Spleen (tissue), 13 donors: ENCODE data around the gene PRR20A. TPM values are rescaled to one million over a fixed set of nuclear protein-coding genes. Genes with fewer than 3 reads are reported as not detected.
"Not testable (repeated sequence)": the region's sequence is repeated elsewhere in the genome, so short reads cannot be mapped to it uniquely, and the experiment has no call there.

Source experiments
- DNase-seq: peaks from one replicate; pipeline ENCODE4 v3.0.0-alpha.2; 2020
- H3K27ac ChIP-seq, 8 donors: fragments of 200-600 bp; sonication (generic) in 7 of 8; 1 replicate in 4 of 8; 2 replicates in 4 of 8; pipeline versions ENCODE4 v1.5.0 to v1.8.0; 2016 to 2021; ENCODE audit warnings: inconsistent platforms in 4 of 8, mild to moderate bottlenecking in 4 of 8, moderate library complexity in 1 of 8
- H3K27me3 ChIP-seq, 7 donors: fragments of 200-600 bp; sonication (generic) in 6 of 7; replicated peaks in 1 of 7; 1 replicate in 4 of 7; 2 replicates in 3 of 7; pipeline versions ENCODE4 v1.5.0 to v1.8.0; 2016 to 2021; ENCODE audit warnings: inconsistent platforms in 3 of 7, mild to moderate bottlenecking in 1 of 7
- H3K36me3 ChIP-seq, 6 donors: fragments of 200-600 bp; sonication (generic) in 5 of 6; 1 replicate in 4 of 6; 2 replicates in 2 of 6; pipeline versions ENCODE4 v1.5.0 to v1.8.0; 2016 to 2021; ENCODE audit warnings: inconsistent platforms in 2 of 6
- H3K4me1 ChIP-seq, 6 donors: fragments of 200-600 bp; sonication (generic) in 5 of 6; 1 replicate in 3 of 6; 2 replicates in 3 of 6; pipeline versions ENCODE4 v1.5.0 to v1.8.0; 2016 to 2021; ENCODE audit warnings: inconsistent platforms in 3 of 6
- H3K4me3 ChIP-seq, 8 donors: fragments of 200-600 bp; sonication (generic) in 7 of 8; 1 replicate in 4 of 8; 2 replicates in 4 of 8; pipeline versions ENCODE4 v1.5.0 to v1.8.0; 2016 to 2021; ENCODE audit warnings: inconsistent platforms in 4 of 8, mild to moderate bottlenecking in 4 of 8, moderate library complexity in 2 of 8
- H3K9me3 ChIP-seq, 8 donors: fragments of 200-600 bp; sonication (generic) in 7 of 8; 1 replicate in 4 of 8; 2 replicates in 4 of 8; pipeline versions ENCODE4 v1.5.0 to v1.8.0; 2016 to 2021; ENCODE audit warnings: inconsistent platforms in 4 of 8
- POLR2A ChIP-seq, 3 donors: fragments of 450-650 bp; IDR thresholded peaks; one replicate each; pipeline ENCODE4 v1.5.1; 2017; ENCODE audit warnings: antibody characterized with exemption in 3 of 3, mild to moderate bottlenecking in 1 of 3
- POLR2AphosphoS5 ChIP-seq, 3 donors: sonication (generic); formaldehyde crosslinking; IDR thresholded peaks; one replicate each; pipeline ENCODE4 v1.5.1; 2017; ENCODE audit warnings: antibody characterized with exemption in 3 of 3
- WGBS, 5 donors: extraction: QIAGEN DNeasy Blood & Tissue Kit in 3 of 5; methylation state at CpG; one replicate each; pipeline versions ENCODE4 v1.1.5 to v1.1.7; 2013 to 2018; 5-methylcytosine and 5-hydroxymethylcytosine counted together
- intact Hi-C: fragments of 100-400 bp; cut with DNase I; formaldehyde crosslinking; loops from one replicate; pipeline ENCODE4 v1.15.0; 2023; ENCODE audit warnings: low total_unique reads
- long read RNA-seq, 2 donors: transcript quantifications; one replicate each; lab custom pipeline, GENCODE V29; 2026
- polyA plus RNA-seq, 3 donors: library from polyadenylated mRNA; stranded (reverse); fragments of 200-250 nt; gene quantifications; one replicate each; pipeline ENCODE4 v1.2.1, GENCODE V29; 2013
- total RNA-seq, 7 donors: library from RNA; depleted of rRNA in 3 of 7; stranded (reverse); fragments of >200 nt in 3 of 7; fragmentation: NEBNext Ultra II Directional in 4 of 7; extraction: Animal tissue kit (Norgen Biotek cat#: 25700) in 4 of 7; gene quantifications; one replicate each; pipeline versions ENCODE4 v1.1.0 to v1.2.1, GENCODE V29; 2016 to 2021
- TF ChIP-seq, protein P1 (sequence below), 11 experiments: fragments of 200-600 bp in 7 of 11; fragments of 450-650 bp in 4 of 11; sonication (generic) in 4 of 11; IDR thresholded peaks in 8 of 11; conservative IDR thresholded peaks in 3 of 11; 1 replicate in 7 of 11; 2 replicates in 4 of 11; pipeline versions ENCODE4 v1.4.0 to v1.8.0; 2016 to 2021; ENCODE audit warnings: antibody characterized with exemption in 11 of 11, inconsistent platforms in 4 of 11, mild to moderate bottlenecking in 1 of 11
- donor health status: healthy with polysubstance abuse.
- donor health status: DM: no; HTN: no; CAD: no; lungs with moderate emphysema.
- donor health status: DM: no; HTN: no; CAD: no.
- donor health status: Bipolar disorder and iron deficiency.
- donor health status: healthy.
- donor health status: DM: no; HTN: no; CAD: no.
- donor health status: DM: yes; HTN: yes; CAD: no.

PRR20A gene
- total RNA-seq (not detected), polyA plus RNA-seq (not detected)
- long read RNA-seq, donor 1 = 0 reads
- long read RNA-seq, donor 2 = 0 reads

DNA sequence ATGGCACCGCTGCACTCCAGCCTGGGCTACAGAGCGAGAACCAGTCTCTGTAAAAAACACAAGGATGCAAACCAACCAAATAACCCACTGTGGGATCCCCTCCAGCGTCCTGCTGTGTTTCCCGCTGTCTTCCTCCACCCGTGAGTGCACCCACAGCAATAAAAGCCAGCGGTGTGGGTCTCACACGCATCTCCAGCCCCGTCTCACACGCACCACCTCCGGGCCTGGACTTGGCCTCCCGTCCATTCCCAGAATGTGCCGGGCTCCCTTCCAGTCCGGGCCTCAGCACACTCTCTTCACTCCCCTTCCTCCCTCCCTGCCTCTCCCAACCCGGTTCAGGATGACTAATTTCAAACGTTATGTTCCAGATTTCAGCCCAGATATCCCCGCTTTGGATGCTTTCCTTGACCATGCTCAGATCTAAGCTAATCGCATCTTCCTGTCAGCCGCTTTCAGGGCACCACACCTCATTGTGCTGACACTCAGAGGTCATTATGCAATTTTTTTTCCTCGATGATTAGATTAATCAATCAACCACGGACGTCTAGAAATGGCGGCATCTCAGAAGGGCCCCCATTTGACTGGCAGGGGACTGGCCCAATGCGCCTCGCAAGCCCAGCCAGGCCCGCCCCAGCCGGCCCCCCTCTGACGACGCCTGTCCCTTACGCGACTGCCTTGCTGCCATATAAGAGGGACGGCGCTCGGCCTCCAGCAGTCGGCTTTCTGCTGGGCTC is at the start of gene PRR20A:
Gene PRR20A (plus strand): TSS at position 684 of the 734 bp plus-strand sequence. CDS start 387 bp downstream, outside the sequence.
- DNase-seq, H3K9me3 ChIP-seq, H3K36me3 ChIP-seq, H3K27ac ChIP-seq, intact Hi-C loops, H3K27me3 ChIP-seq, H3K4me3 ChIP-seq, H3K4me1 ChIP-seq: not testable (repeated sequence)
- WGBS, 5 donors = 90 to 95% (median 93%) methylated on average over 10 to 15 of the region's 34 CpGs

DNA sequence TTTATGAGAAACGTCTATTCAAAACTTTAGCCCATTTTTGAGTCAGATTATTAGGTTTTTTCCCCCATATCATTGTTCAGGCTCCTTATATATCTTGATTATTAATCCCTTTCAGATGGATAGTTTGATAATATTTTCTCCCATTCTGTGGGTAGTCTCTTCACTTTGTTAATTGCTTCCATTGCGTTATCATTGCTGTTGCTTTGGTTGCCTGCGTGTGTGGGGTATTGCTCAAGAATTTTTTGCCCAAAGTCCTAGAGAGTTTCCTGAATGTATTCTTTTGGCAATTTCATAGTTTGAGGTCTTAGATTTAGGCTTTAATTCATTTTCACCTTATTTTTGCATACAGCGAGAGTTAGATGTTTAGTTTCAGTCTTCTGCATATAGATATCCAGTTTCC is 25.8 kb upstream of the PRR20A start:
- intact Hi-C loops = no loop called here
- no peak for DNase-seq
- Histone ChIP-seq H3K27me3 (no peaks in the 10 kb centered on the region), H3K4me1 (no peaks in the 10 kb centered on the region), H3K27ac (no peak overlapping the region), H3K9me3 (peaks cover 0 to 68% (median 35%) of the 10 kb centered on the region in 8 donors), H3K36me3 (no peaks in the 10 kb centered on the region), H3K4me3 (no peak overlapping the region)
- TF ChIP-seq POLR2A (IDR thresholded peaks at IDR 0.05) (no peak), POLR2AphosphoS5 (IDR thresholded peaks at IDR 0.05) (no peak)
- TF ChIP-seq, protein P1, sequence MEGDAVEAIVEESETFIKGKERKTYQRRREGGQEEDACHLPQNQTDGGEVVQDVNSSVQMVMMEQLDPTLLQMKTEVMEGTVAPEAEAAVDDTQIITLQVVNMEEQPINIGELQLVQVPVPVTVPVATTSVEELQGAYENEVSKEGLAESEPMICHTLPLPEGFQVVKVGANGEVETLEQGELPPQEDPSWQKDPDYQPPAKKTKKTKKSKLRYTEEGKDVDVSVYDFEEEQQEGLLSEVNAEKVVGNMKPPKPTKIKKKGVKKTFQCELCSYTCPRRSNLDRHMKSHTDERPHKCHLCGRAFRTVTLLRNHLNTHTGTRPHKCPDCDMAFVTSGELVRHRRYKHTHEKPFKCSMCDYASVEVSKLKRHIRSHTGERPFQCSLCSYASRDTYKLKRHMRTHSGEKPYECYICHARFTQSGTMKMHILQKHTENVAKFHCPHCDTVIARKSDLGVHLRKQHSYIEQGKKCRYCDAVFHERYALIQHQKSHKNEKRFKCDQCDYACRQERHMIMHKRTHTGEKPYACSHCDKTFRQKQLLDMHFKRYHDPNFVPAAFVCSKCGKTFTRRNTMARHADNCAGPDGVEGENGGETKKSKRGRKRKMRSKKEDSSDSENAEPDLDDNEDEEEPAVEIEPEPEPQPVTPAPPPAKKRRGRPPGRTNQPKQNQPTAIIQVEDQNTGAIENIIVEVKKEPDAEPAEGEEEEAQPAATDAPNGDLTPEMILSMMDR (IDR thresholded peaks at IDR 0.05 in 8 of 11, conservative IDR thresholded peaks at IDR 0.05 in 3 of 11) = no peak
- 82 to 94% (median 91%) methylated on average over 4 of the region's 4 CpGs for WGBS, 5 donors

DNA sequence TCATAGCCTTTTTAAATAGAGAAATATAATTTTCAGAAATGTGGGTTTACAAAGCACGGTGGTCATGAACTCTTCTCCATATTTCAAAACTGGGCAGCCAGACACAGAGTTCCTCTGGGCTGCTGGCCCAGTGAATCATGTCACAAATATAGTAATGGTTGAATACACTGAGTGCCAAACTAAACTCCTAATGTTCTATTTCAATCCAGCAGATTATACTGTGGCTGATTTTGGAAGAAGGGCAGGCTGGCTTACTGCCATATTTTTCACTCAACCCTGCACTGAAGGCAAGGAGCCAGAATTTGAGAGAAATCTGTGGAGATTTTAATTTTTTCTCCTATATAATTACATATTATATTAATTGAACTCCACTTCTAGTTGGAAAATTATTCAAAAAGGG is 17.0 kb upstream of the PRR20A start:
- Histone ChIP-seq H3K36me3 (no peaks in the 10 kb centered on the region), H3K4me1 (no peaks in the 10 kb centered on the region), H3K4me3 (no peak overlapping the region), H3K27ac (no peak overlapping the region), H3K27me3 (no peaks in the 10 kb centered on the region), H3K9me3 (peaks cover 0 to 14% (median 0%) of the 10 kb centered on the region in 8 donors)
- no peak for DNase-seq
- 58 to 78% (median 71%) methylated on average over 1 of the region's 1 CpG for WGBS, 5 donors
- TF ChIP-seq POLR2A (IDR thresholded peaks at IDR 0.05) (no peak), POLR2AphosphoS5 (IDR thresholded peaks at IDR 0.05) (no peak)
- TF ChIP-seq, protein P1 (IDR thresholded peaks at IDR 0.05 in 8 of 11, conservative IDR thresholded peaks at IDR 0.05 in 3 of 11) = no peak
- intact Hi-C loops = no loop called here

DNA sequence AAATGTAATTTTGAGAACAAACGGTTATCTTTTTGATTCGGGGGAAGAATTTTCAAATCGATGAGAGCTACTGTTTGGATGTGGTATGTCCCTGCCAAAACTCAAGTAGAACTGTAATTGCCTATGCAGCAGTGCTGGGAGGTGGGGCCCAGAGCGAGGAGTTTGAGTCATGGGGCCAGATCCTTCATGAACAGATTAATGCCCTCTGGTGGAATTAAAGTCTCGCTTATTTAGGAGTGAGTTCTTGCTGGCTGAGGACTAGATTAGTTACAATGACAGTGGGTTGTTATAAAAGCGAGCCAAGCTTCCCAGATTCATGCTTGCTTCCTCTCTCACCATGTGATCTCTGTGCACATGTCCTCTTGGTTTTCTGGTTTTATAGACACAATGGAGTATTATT is 11.8 kb upstream of the PRR20A start:
- Histone ChIP-seq H3K27ac (no peak overlapping the region), H3K4me1 (no peaks in the 10 kb centered on the region), H3K36me3 (no peaks in the 10 kb centered on the region), H3K27me3 (no peaks in the 10 kb centered on the region), H3K4me3 (no peak overlapping the region), H3K9me3 (peaks cover 0 to 10% (median 0%) of the 10 kb centered on the region in 8 donors)
- WGBS, 5 donors = 73 to 89% (median 86%) methylated on average over 6 of the region's 6 CpGs
- intact Hi-C loops = no loop called here
- TF ChIP-seq POLR2A (IDR thresholded peaks at IDR 0.05) = no peak
- TF ChIP-seq, protein P1 (IDR thresholded peaks at IDR 0.05 in 8 of 11, conservative IDR thresholded peaks at IDR 0.05 in 3 of 11) = no peak
- no peak for TF ChIP-seq POLR2AphosphoS5 (IDR thresholded peaks at IDR 0.05)
- DNase-seq = no peak
